Renal pelvis (tissue), 4 donors: Measurements from ENCODE around the gene LRMDA. TPM values are rescaled to one million over a fixed set of nuclear protein-coding genes. Genes with fewer than 3 reads are reported as not detected.

ENCODE experiments used
- DNase-seq: peaks from one replicate; pipeline ENCODE4 v3.0.0-alpha.2; 2013
- polyA plus RNA-seq, 3 donors: library from polyadenylated mRNA; unstranded; fragments of 120-200 nt; gene quantifications; one replicate each; pipeline ENCODE4 v1.2.1, GENCODE V29; 2013; ENCODE audit not compliant: insufficient read length in 3 of 3

The LRMDA gene
- polyA plus RNA-seq, 3 donors = 16.3 to 24.7 (median 22.1) TPM

GRCh38 chr10:76251841-76252671 lies 820.6 kb downstream of the LRMDA start:
- peak; percentile 97 for DNase-seq

GRCh38 chr10:76252733-76253132 lies 821.3 kb downstream of the LRMDA start:
- DNase-seq = no peak

- DNase-seq = no peak
Measured at GRCh38 chr10:76255241-76255640, 823.8 kb downstream of the LRMDA start.

DNA sequence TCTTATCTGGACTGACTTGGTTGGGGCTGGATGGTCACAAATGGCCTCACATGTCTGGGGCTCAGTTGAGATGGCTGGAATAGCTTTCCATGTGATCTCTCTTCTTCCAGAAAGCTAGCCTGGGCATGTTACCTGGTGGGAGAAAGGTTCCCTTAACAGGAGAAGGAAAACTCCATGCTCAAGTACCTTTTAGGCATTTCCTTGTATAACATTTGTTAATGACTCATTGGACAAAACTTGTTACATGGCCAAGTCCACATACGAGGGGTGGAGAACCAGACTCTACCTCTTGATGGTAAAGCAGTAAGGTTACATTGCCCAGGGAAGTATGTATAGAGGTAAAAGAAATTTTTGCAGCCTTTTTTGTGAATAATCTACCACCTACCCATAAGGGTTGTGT lies 826.4 kb downstream of the LRMDA start:
- DNase-seq = no peak

GRCh38 chr10:76265441-76266113 lies 834.2 kb downstream of the LRMDA start:
- no peak for DNase-seq

GRCh38 chr10:76268530-76268929 lies 837.1 kb downstream of the LRMDA start:
- DNase-seq = no peak

- no peak for DNase-seq
Measured at GRCh38 chr10:76268954-76269353, 837.5 kb downstream of the LRMDA start.

- DNase-seq = no peak
Measured at GRCh38 chr10:76270464-76270863, 839.0 kb downstream of the LRMDA start.

GRCh38 chr10:76274933-76275332 lies 843.5 kb downstream of the LRMDA start:
- DNase-seq = no peak

GRCh38 chr10:76278811-76279460 lies 847.5 kb downstream of the LRMDA start:
- no peak for DNase-seq

- peak; percentile 42 for DNase-seq
Measured at GRCh38 chr10:76281659-76282058, 850.2 kb downstream of the LRMDA start.

- DNase-seq = peak; percentile 96
Measured at GRCh38 chr10:76282061-76283025, 850.9 kb downstream of the LRMDA start.

GRCh38 chr10:76284351-76284750 lies 852.9 kb downstream of the LRMDA start:
- no peak for DNase-seq

DNA sequence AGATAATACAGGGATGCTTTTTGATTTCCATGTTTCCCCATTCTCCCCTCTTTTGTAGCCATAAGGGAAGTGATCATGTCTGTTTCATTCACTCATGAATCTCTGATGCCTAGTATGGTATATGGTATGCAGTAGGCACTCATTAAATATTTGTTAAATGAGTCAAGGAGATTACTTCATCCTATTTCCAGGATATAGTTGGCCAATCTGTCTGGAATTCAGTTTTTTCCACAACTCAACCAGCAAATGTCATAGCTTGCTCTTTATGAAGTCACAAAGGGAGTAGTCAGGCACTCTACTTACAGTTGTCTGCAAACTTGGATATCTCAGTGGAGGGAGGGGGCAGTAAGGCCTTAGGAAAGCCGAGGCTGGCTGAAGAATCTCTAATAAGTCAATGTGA lies 853.6 kb downstream of the LRMDA start:
- no peak for DNase-seq

- DNase-seq = no peak
Measured at GRCh38 chr10:76285515-76285914, 854.1 kb downstream of the LRMDA start.

- DNase-seq = no peak
Measured at GRCh38 chr10:76286536-76286935, 855.1 kb downstream of the LRMDA start.

- DNase-seq = no peak
Measured at GRCh38 chr10:76287856-76288255, 856.4 kb downstream of the LRMDA start.

DNA sequence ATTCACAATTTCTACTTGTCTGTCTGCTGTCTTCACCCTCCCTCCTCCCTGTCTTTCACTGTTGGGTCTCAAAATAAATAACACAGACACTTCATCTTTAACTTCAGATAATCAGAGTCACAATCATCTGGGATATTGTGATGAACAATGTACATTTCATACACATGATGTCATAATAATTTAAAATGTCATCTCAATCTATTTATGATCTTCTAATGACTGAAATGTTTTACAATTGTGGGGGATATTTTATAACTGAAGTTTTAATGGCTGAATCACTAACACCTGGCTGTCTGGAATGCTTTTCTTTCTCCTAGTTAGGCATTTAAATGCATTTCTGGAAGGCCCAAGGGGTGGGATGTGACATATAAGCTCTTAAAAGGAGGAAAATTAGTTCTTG lies 859.8 kb downstream of the LRMDA start:
- DNase-seq = no peak

DNA sequence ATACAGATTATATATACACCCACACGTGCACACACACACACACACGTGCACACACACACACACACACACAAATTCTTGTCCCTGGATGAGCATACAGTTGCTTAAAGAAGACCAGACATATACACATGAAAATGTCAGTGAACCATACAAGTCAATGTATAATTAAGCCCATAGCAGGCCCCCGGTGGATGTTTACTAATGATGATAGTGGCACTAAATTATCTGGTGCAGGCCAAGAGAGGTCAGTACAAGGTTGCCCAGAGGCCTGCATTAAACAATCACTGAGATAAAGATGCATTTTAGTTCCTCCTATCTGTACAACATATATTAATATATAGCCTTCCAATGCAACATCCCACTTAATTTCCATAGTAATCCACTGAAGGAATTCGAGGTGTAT lies 860.5 kb downstream of the LRMDA start:
- DNase-seq = no peak

GRCh38 chr10:76296957-76297356 lies 865.5 kb downstream of the LRMDA start:
- DNase-seq = no peak

GRCh38 chr10:76297358-76297757 lies 865.9 kb downstream of the LRMDA start:
- no peak for DNase-seq
